ENCODE data around the gene MATN4. TPM values are rescaled to one million over a fixed set of nuclear protein-coding genes. Genes with fewer than 3 reads are reported as not detected.

Gene MATN4, protein sequence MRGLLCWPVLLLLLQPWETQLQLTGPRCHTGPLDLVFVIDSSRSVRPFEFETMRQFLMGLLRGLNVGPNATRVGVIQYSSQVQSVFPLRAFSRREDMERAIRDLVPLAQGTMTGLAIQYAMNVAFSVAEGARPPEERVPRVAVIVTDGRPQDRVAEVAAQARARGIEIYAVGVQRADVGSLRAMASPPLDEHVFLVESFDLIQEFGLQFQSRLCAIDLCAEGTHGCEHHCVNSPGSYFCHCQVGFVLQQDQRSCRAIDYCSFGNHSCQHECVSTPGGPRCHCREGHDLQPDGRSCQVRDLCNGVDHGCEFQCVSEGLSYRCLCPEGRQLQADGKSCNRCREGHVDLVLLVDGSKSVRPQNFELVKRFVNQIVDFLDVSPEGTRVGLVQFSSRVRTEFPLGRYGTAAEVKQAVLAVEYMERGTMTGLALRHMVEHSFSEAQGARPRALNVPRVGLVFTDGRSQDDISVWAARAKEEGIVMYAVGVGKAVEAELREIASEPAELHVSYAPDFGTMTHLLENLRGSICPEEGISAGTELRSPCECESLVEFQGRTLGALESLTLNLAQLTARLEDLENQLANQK
- total RNA-seq = 0.20 TPM in 1 of 2 replicates, not detected in the other
- long read RNA-seq = 0 reads

- DNase-seq (ENCODE audit: low spot score, unreplicated experiment) = no peak
- peaks cover 6% of the 10 kb centered on the region for H3K9me3 Mint-ChIP-seq (ENCODE audit: low read depth)
- H3K4me1 Mint-ChIP-seq (ENCODE audit: low read depth) = peaks cover 2% of the 10 kb centered on the region
- no peaks in the 10 kb centered on the region for H3K36me3 Mint-ChIP-seq (ENCODE audit: insufficient read depth)
- H3K27ac Mint-ChIP-seq = no peak within 1 kb of the TSS
- TF ChIP-seq, protein P1, sequence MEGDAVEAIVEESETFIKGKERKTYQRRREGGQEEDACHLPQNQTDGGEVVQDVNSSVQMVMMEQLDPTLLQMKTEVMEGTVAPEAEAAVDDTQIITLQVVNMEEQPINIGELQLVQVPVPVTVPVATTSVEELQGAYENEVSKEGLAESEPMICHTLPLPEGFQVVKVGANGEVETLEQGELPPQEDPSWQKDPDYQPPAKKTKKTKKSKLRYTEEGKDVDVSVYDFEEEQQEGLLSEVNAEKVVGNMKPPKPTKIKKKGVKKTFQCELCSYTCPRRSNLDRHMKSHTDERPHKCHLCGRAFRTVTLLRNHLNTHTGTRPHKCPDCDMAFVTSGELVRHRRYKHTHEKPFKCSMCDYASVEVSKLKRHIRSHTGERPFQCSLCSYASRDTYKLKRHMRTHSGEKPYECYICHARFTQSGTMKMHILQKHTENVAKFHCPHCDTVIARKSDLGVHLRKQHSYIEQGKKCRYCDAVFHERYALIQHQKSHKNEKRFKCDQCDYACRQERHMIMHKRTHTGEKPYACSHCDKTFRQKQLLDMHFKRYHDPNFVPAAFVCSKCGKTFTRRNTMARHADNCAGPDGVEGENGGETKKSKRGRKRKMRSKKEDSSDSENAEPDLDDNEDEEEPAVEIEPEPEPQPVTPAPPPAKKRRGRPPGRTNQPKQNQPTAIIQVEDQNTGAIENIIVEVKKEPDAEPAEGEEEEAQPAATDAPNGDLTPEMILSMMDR (IDR thresholded peaks at IDR 0.05; ENCODE audit: unreplicated experiment) = no peak
- H3K27me3 Mint-ChIP-seq = peaks cover 47% of the 10 kb centered on the region
- H3K4me3 Mint-ChIP-seq (ENCODE audit: low read depth) = no peak within 1 kb of the TSS
Measured at GRCh38 chr20:45308117-45308778, at the start of gene MATN4. Gene MATN4 (minus strand): TSS chr20:45308299. CDS start chr20:45305582, 2,717 bp downstream.

GRCh38 chr20:45355209-45356084 is 47.3 kb upstream of the MATN4 start:
- no peak overlapping the region for H3K4me3 Mint-ChIP-seq (ENCODE audit: low read depth)
- no peaks in the 10 kb centered on the region for H3K9me3 Mint-ChIP-seq (ENCODE audit: low read depth)
- no peak for DNase-seq (ENCODE audit: low spot score, unreplicated experiment)
- H3K27me3 Mint-ChIP-seq = peaks cover 42% of the 10 kb centered on the region
- no peak overlapping the region for H3K27ac Mint-ChIP-seq
- TF ChIP-seq, protein P1 (IDR thresholded peaks at IDR 0.05; ENCODE audit: unreplicated experiment) = no peak
- no peaks in the 10 kb centered on the region for H3K36me3 Mint-ChIP-seq (ENCODE audit: insufficient read depth)
- H3K4me1 Mint-ChIP-seq (ENCODE audit: low read depth) = peaks cover 14% of the 10 kb centered on the region

- DNase-seq (ENCODE audit: low spot score, unreplicated experiment) = no peak
- H3K4me3 Mint-ChIP-seq (ENCODE audit: low read depth) = no peak overlapping the region
- H3K27me3 Mint-ChIP-seq = peaks cover 42% of the 10 kb centered on the region
- H3K27ac Mint-ChIP-seq = no peak overlapping the region
- peaks cover 14% of the 10 kb centered on the region for H3K4me1 Mint-ChIP-seq (ENCODE audit: low read depth)
- H3K36me3 Mint-ChIP-seq (ENCODE audit: insufficient read depth) = no peaks in the 10 kb centered on the region
- TF ChIP-seq, protein P1 (IDR thresholded peaks at IDR 0.05; ENCODE audit: unreplicated experiment) = no peak
- H3K9me3 Mint-ChIP-seq (ENCODE audit: low read depth) = no peaks in the 10 kb centered on the region
Measured at GRCh38 chr20:45354423-45355208, 46.5 kb upstream of the MATN4 start.

DNA sequence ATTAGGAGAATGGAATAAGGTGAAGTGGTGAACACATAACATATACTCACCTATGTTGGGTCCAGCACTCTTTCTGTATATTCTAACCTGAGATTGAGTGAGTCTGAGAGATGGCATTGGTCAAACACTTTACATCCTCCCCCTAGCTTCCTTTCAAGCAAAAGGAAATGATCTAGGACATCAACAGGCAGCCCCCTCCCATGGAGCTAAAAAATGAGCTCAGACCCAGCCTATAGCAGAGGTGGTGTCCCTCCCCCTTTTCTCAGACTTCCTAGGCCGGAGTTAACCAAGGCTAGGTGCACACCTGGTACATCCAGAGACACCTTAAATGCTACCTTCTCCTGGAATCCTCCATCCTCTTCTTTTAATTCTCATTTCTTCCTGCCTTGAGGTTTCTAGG is 45.6 kb upstream of the MATN4 start:
- Mint-ChIP-seq H3K9me3 (ENCODE audit: low read depth) (no peaks in the 10 kb centered on the region), H3K4me3 (ENCODE audit: low read depth) (no peak overlapping the region), H3K27ac (no peak overlapping the region), H3K36me3 (ENCODE audit: insufficient read depth) (no peaks in the 10 kb centered on the region), H3K27me3 (peaks cover 34% of the 10 kb centered on the region), H3K4me1 (ENCODE audit: low read depth) (peaks cover 8% of the 10 kb centered on the region)
- DNase-seq (ENCODE audit: low spot score, unreplicated experiment) = no peak
- TF ChIP-seq, protein P1 (IDR thresholded peaks at IDR 0.05; ENCODE audit: unreplicated experiment) = no peak
